Fibroblast of villous mesenchyme (primary cell): ENCODE results near the gene MMP3. TPM values are rescaled to one million over a fixed set of nuclear protein-coding genes. Genes with fewer than 3 reads are reported as not detected.

Experiments
- DNase-seq: peaks from one replicate; pipeline ENCODE4 v3.0.0-alpha.2; 2010; ENCODE audit warnings: low read depth
- H3K4me3 ChIP-seq: 2 replicates; pipeline ENCODE4 v1.5.1; 2011; ENCODE audit warnings: low read depth, mild to moderate bottlenecking, low read length
- CTCF ChIP-seq: IDR thresholded peaks from 2 replicates; pipeline ENCODE4 v1.5.1; 2012; ENCODE audit warnings: low read depth, mild to moderate bottlenecking, low read length; ENCODE audit not compliant: insufficient read depth
- total RNA-seq: library from RNA; depleted of rRNA; stranded (reverse); fragments of >200 nt; gene quantifications from 2 replicates; pipeline ENCODE4 v1.2.3, GENCODE V29; 2012

The MMP3 gene
- total RNA-seq, 1 donor: 39.7 TPM

GRCh38 chr11:102806296-102806695 lies 37.1 kb downstream of the MMP3 start:
- no peak overlapping the region for H3K4me3 ChIP-seq
- DNase-seq: no peak
- TF ChIP-seq CTCF: no peak

GRCh38 chr11:102802341-102802740 lies 41.1 kb downstream of the MMP3 start:
- no peak for TF ChIP-seq CTCF
- no peak overlapping the region for H3K4me3 ChIP-seq

GRCh38 chr11:102800767-102801166 lies 42.6 kb downstream of the MMP3 start:
- H3K4me3 ChIP-seq: no peak overlapping the region
- no peak for DNase-seq
- no peak for TF ChIP-seq CTCF

More at GRCh38 chr11:102802341-102802740, 41.1 kb downstream of the MMP3 start:
- DNase-seq: peak; percentile 41

- H3K4me3 ChIP-seq: no peak overlapping the region
- DNase-seq: no peak
- no peak for TF ChIP-seq CTCF
These were observed 43.6 kb downstream of the MMP3 start for GRCh38 chr11:102799681-102800340.

GRCh38 chr11:102798012-102798746 lies 45.2 kb downstream of the MMP3 start, which contains the start of gene MMP1:
MMP1 (minus strand) TSS chr11:102798160; CDS start chr11:102798092, 68 bp downstream.
- peak; percentile 33 for DNase-seq
- no peak within 1 kb of the TSS for H3K4me3 ChIP-seq
- TF ChIP-seq CTCF: no peak

- no peak for DNase-seq
- TF ChIP-seq CTCF: peak; percentile 51
- H3K4me3 ChIP-seq: no peak overlapping the region
These were observed 49.0 kb downstream of the MMP3 start for GRCh38 chr11:102794382-102794781.
